B cell (primary cell): ENCODE measurements around the gene SERINC5. TPM values are rescaled to one million over a fixed set of nuclear protein-coding genes. Genes with fewer than 3 reads are reported as not detected.
"Not testable (repeated sequence)": the region's sequence is repeated elsewhere in the genome, so short reads cannot be mapped to it uniquely, and the experiment has no call there.

Experiments used
- ATAC-seq: fragments of 200-7000 bp; cut with Tn5 transposase; one replicate; pipeline ENCODE4 v1.10.0; 2021; ENCODE audit warnings: low read depth, mild to moderate bottlenecking, moderate number of reproducible peaks, moderate library complexity
- CTCF ChIA-PET: fragments of 350-600 bp; sonication (Branson Sonifier 250); formaldehyde crosslinking; loops from one replicate; lab custom pipeline; 2021; ENCODE audit warnings: antibody characterized with exemption, inconsistent platforms; lab: Charles Lee
- POLR2A ChIA-PET: fragments of 350-600 bp; sonication (Branson Sonifier 250); formaldehyde crosslinking; loops from one replicate; lab custom pipeline; 2021; ENCODE audit warnings: antibody characterized with exemption; lab: Charles Lee
- DNase-seq: peaks from one replicate; pipeline ENCODE4 v3.0.0; 2013
- H2AFZ ChIP-seq: 2 replicates; pipeline ENCODE4 v1.6.1; 2012; ENCODE audit warnings: mild to moderate bottlenecking, low read depth, low read length; ENCODE audit not compliant: insufficient read depth, poor library complexity, severe bottlenecking
- H3K27ac ChIP-seq, 2 donors: 1 replicate in 1 of 2; 2 replicates in 1 of 2; pipeline ENCODE4 v1.5.1; 2012 to 2013; ENCODE audit warnings: low read length in 2 of 2, mild to moderate bottlenecking in 2 of 2, moderate library complexity in 1 of 2
- H3K27me3 ChIP-seq, 4 experiments: fragments of 200-600 bp in 1 of 4; sonication (generic) in 1 of 4; replicated peaks in 1 of 4; 1 replicate in 2 of 4; 2 replicates in 2 of 4; pipeline versions ENCODE4 v1.6.1 to v1.7.0; 2013 to 2016; ENCODE audit warnings: low read length in 3 of 4, mild to moderate bottlenecking in 2 of 4, mixed read lengths in 1 of 4, moderate library complexity in 1 of 4; ENCODE audit not compliant: insufficient read depth in 4 of 4, control insufficient read depth in 3 of 4; ENCODE audit errors: control extremely low read depth in 1 of 4
- H3K36me3 ChIP-seq, 2 experiments: replicated peaks in 1 of 2; 1 replicate in 1 of 2; 2 replicates in 1 of 2; pipeline versions ENCODE4 v1.6.1 to v1.7.1; 2013; ENCODE audit warnings: low read length in 1 of 2; ENCODE audit not compliant: insufficient read depth in 2 of 2, control insufficient read depth in 1 of 2; ENCODE audit errors: control extremely low read depth in 1 of 2, extremely low read depth in 1 of 2
- H3K4me1 ChIP-seq, 2 donors: fragments of 200-600 bp in 1 of 2; sonication (generic) in 1 of 2; 1 replicate in 1 of 2; 2 replicates in 1 of 2; pipeline versions ENCODE4 v1.5.1 to v1.6.1; 2013 to 2017; ENCODE audit warnings: low read length in 2 of 2; ENCODE audit not compliant: control insufficient read depth in 2 of 2, insufficient read depth in 2 of 2
- H3K4me2 ChIP-seq: replicated peaks from 2 replicates; pipeline ENCODE3; 2012; ENCODE audit warnings: mild to moderate bottlenecking, low read depth, low read length; ENCODE audit not compliant: poor library complexity, severe bottlenecking
- H3K4me3 ChIP-seq, 5 experiments: fragments of 200-600 bp in 1 of 5; sonication (generic) in 1 of 5; 1 replicate in 3 of 5; 2 replicates in 2 of 5; pipeline versions ENCODE4 v1.5.1 to v1.7.0; 2011 to 2016; ENCODE audit warnings: low read length in 4 of 5, mild to moderate bottlenecking in 4 of 5, low read depth in 2 of 5, control low read depth in 1 of 5, moderate library complexity in 1 of 5; ENCODE audit not compliant: insufficient read depth in 1 of 5; ENCODE audit errors: control extremely low read depth in 1 of 5, extremely low read depth in 1 of 5
- H3K79me2 ChIP-seq: fragments of 200-600 bp; sonication (generic); one replicate; pipeline ENCODE4 v1.6.0; 2016; ENCODE audit warnings: low read length; ENCODE audit not compliant: control insufficient read depth, insufficient read depth
- H3K9ac ChIP-seq: fragments of 200-600 bp; sonication (generic); 2 replicates; pipeline ENCODE4 v1.6.1; 2017; ENCODE audit warnings: mild to moderate bottlenecking, low read length, moderate library complexity
- H3K9me3 ChIP-seq, 3 donors: one replicate each; pipeline versions ENCODE4 v1.6.1 to v1.7.1; 2013; ENCODE audit warnings: low read length in 2 of 3; ENCODE audit not compliant: control insufficient read depth in 2 of 3, insufficient read depth in 1 of 3; ENCODE audit errors: control extremely low read depth in 1 of 3
- H4K20me1 ChIP-seq: 2 replicates; pipeline ENCODE4 v1.6.0; 2012; ENCODE audit warnings: mild to moderate bottlenecking, low read length; ENCODE audit not compliant: insufficient read depth, control insufficient read depth, poor library complexity, severe bottlenecking
- H3K27ac Mint-ChIP-seq: one replicate; pipeline ENCODE4 v1.8.0; 2021; ENCODE audit warnings: mixed read lengths
- H3K27me3 Mint-ChIP-seq: one replicate; pipeline ENCODE4 v1.8.0; 2021; ENCODE audit warnings: mixed read lengths
- H3K4me1 Mint-ChIP-seq: one replicate; pipeline ENCODE4 v1.8.0; 2021; ENCODE audit warnings: mixed read lengths
- H3K4me3 Mint-ChIP-seq: one replicate; pipeline ENCODE4 v1.8.0; 2021; ENCODE audit warnings: mixed read lengths
- H3K9me3 Mint-ChIP-seq: one replicate; pipeline ENCODE4 v1.8.0; 2022; ENCODE audit warnings: mixed read lengths; ENCODE audit not compliant: insufficient read depth
- CTCF ChIP-seq: fragments of 200-600 bp; IDR thresholded peaks from one replicate; pipeline ENCODE4 v1.8.0; 2022; ENCODE audit warnings: antibody characterized with exemption, mild to moderate bottlenecking
- EZH2 ChIP-seq: IDR thresholded peaks from 2 replicates; pipeline ENCODE4 v1.6.1; 2012; ENCODE audit warnings: borderline replicate concordance, low read depth, mild to moderate bottlenecking, moderate library complexity, low read length; ENCODE audit not compliant: insufficient read depth, poor library complexity, severe bottlenecking
- WGBS: methylation state at CpG from one replicate; pipeline ENCODE4 v1.1.5; 2013; ENCODE audit warnings: missing lambda C conversion rate; ENCODE audit not compliant: insufficient coverage; 5-methylcytosine and 5-hydroxymethylcytosine counted together
- intact Hi-C: fragments of 100-400 bp; cut with micrococcal nuclease; formaldehyde crosslinking; loops from one replicate; pipeline ENCODE4 v1.10.0; 2022
- polyA plus RNA-seq: library from polyadenylated mRNA; depleted of rRNA; stranded (reverse); fragments of >200 nt; gene quantifications from 2 replicates; pipeline ENCODE4 v1.2.3, GENCODE V29; 2012
- total RNA-seq, 2 donors: library from RNA; stranded (reverse); fragments of 120-200 nt in 1 of 2; gene quantifications; 1 replicate in 1 of 2; 2 replicates in 1 of 2; pipeline versions ENCODE4 v1.2.3 to v1.2.4, GENCODE V29; 2013 to 2022

SERINC5 gene
- total and polyA plus RNA-seq, 2 donors (not counting 1 experiment from before 2014, with no cell fraction given): 2.4 to 9.5 TPM

- no CpG with 5 or more reads among the region's 3 CpGs for WGBS
- intact Hi-C loops: no loop called here
These were observed 141.0 kb downstream of the SERINC5 start for GRCh38 chr5:80114860-80115259.

GRCh38 chr5:80111376-80111990 lies 144.4 kb downstream of the SERINC5 start:
- H3K9me3 ChIP-seq: peaks cover 0 to 11% (median 0%) of the 10 kb centered on the region in 3 donors
- H3K4me1 Mint-ChIP-seq, DNase-seq, H3K27ac ChIP-seq, H3K27me3 ChIP-seq, CTCF ChIA-PET, H4K20me1 ChIP-seq, ATAC-seq, H3K4me3 Mint-ChIP-seq, H3K4me3 ChIP-seq, H3K9me3 Mint-ChIP-seq, POLR2A ChIA-PET, H3K9ac ChIP-seq, H2AFZ ChIP-seq, H3K27me3 Mint-ChIP-seq, H3K4me2 ChIP-seq, intact Hi-C loops, H3K27ac Mint-ChIP-seq, H3K79me2 ChIP-seq, H3K36me3 ChIP-seq: not testable (repeated sequence)
- 90% methylated on average over 3 of the region's 5 CpGs for WGBS
- peaks cover 8 to 11% of the 10 kb centered on the region in 2 donors for H3K4me1 ChIP-seq

More at GRCh38 chr5:80114860-80115259, 141.0 kb downstream of the SERINC5 start:
- ChIA-PET CTCF (no interaction called here), POLR2A (no interaction called here)
- H3K4me3 Mint-ChIP-seq: no peak overlapping the region
- TF ChIP-seq EZH2: no peak
- TF ChIP-seq CTCF: no peak
- Histone ChIP-seq H2AFZ (no peak overlapping the region), H3K27me3 (no peaks in the 10 kb centered on the region), H3K4me3 (no peak overlapping the region), H3K79me2 (no peaks in the 10 kb centered on the region), H4K20me1 (no peaks in the 10 kb centered on the region), H3K9ac (no peak overlapping the region), H3K4me2 (no peak overlapping the region), H3K36me3 (no peaks in the 10 kb centered on the region), H3K9me3 (peaks cover 0 to 8% (median 3%) of the 10 kb centered on the region in 3 donors), H3K4me1 (peaks cover 7 to 8% of the 10 kb centered on the region in 2 donors), H3K27ac (no peak overlapping the region)
- no peak for ATAC-seq
- no peak overlapping the region for H3K27ac Mint-ChIP-seq
- DNase-seq: no peak
- peaks cover 6% of the 10 kb centered on the region for H3K9me3 Mint-ChIP-seq
- H3K4me1 Mint-ChIP-seq: peaks cover 6% of the 10 kb centered on the region
- H3K27me3 Mint-ChIP-seq: peaks cover 7% of the 10 kb centered on the region
